ENCODE data around the gene ANO6.
"Not testable (repeated sequence)": the region's sequence is repeated elsewhere in the genome, so short reads cannot be mapped to it uniquely, and the experiment has no call there.

Gene ANO6

GRCh38 chr12:45314770-45315169 lies 98.9 kb downstream of the ANO6 start:
- DNase-seq, result no peak

GRCh38 chr12:45315462-45315861 lies 99.6 kb downstream of the ANO6 start:
- DNase-seq, result no peak

- DNase-seq, result not testable (repeated sequence)
Measured at GRCh38 chr12:45317261-45317660, 101.4 kb downstream of the ANO6 start.

GRCh38 chr12:45322810-45323209 lies 106.9 kb downstream of the ANO6 start:
- no peak for DNase-seq

GRCh38 chr12:45324391-45324790 lies 108.5 kb downstream of the ANO6 start:
- DNase-seq, result no peak

GRCh38 chr12:45326358-45326975 lies 110.6 kb downstream of the ANO6 start:
- DNase-seq, result no peak

DNA sequence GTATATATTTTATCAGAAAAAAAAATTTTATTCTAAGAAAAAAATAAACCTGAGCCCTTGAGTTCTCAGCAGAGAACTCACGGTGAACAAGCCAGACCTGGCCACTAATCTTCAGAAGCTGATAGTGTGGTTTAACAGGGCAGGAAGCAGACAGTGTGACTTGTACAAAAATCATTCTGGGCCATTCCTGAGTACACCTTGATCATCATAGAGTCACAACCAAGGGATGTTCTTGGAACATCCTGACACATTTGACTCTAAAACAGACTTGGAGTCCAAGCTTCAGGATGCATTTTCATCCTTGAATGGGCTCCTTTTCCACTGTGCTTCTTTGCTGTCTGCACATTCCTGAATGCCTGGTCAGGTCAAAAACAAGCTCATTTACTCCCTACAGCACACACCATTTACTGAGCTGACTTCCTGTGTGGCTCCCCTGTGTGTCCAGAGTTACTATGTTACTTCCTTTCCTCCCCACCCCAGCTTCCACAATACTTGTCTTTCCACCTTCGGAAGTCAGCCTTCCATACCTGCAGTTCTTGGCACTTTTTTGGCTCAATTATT lies 112.0 kb downstream of the ANO6 start:
- DNase-seq, result no peak

GRCh38 chr12:45329238-45329637 lies 113.3 kb downstream of the ANO6 start:
- no peak for DNase-seq

DNA sequence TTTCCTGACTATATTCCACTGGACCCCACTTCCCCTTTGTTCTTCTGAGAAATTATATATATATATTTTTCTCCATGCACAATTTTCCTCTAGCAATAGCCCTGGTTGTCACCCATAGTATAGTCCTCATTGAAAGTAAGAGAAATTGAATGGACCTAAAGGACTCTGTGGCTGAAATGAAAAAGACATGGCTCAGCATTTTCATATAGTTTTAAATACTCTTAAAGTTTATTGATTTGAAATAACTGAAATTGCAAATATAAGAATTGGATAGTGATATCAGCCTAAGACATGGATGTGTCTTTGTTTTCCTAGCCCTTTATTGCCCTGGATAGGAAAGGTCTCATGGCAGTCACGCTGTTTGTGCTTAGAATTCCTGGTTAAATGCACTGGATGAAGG lies 113.8 kb downstream of the ANO6 start:
- DNase-seq, result no peak

DNA sequence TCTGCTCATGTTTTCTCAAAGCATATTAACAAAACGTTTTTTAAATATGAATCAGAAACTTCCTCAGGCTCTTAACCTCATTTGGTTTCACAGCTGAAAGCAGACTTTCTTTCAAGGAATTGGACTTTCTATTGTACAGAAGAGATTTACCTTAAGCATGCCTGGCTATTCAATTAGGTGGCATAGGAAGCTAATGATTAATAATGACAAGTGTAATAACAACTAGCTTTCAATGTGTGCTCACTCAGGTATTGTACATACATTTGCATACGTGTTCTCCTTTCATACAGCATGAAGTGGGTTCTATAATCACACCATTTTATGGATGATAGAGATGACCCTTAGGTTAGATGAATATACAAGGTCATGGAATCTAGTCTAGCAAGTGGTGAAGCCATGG lies 115.7 kb downstream of the ANO6 start:
- DNase-seq, result no peak

- DNase-seq, result no peak
Measured at GRCh38 chr12:45334396-45334795, 118.5 kb downstream of the ANO6 start.

GRCh38 chr12:45336331-45336730 lies 120.4 kb downstream of the ANO6 start:
- DNase-seq, result no peak

DNA sequence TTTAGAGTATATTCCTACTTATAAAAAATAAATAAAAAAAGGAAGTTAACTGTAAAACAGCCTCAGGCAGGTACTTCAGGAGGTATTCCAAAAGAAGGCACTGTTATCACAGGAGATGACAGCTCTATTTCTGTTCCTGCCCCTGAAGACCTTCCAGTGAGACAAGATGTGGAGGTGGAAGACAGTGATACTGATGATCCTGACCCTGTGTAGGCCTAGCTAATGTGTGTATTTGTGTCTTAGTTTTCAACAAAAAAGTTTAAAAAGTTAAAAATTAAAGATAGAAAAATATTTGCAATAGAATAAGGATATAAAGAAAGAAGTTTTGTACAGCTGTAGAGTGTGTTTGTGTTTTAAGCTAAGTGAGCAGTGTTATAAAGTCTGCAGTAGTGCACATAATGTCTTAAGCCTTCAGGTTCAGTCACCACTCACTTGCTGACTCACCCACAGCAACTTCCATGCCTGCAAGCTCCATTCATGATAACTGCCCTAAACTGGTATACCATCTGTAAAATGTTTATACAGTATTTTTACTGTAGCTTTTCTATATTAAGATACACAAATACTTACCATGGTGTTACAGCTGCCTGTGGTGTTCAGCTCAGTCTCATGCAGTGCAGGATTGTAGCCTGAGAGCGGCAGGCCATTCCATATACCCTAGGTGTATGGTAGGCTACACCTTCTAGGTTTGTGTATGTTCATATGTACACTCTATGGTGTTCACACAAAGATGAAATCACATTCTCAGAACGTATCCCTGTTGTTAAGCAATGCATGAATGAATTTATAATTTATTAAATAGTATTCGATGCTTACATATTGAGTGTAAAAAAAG lies 121.1 kb downstream of the ANO6 start:
- DNase-seq, result no peak

- DNase-seq, result no peak
Measured at GRCh38 chr12:45337835-45338234, 121.9 kb downstream of the ANO6 start.

- no peak for DNase-seq
Measured at GRCh38 chr12:45338272-45338671, 122.4 kb downstream of the ANO6 start.

GRCh38 chr12:45339035-45339434 lies 123.1 kb downstream of the ANO6 start:
- no peak for DNase-seq

DNA sequence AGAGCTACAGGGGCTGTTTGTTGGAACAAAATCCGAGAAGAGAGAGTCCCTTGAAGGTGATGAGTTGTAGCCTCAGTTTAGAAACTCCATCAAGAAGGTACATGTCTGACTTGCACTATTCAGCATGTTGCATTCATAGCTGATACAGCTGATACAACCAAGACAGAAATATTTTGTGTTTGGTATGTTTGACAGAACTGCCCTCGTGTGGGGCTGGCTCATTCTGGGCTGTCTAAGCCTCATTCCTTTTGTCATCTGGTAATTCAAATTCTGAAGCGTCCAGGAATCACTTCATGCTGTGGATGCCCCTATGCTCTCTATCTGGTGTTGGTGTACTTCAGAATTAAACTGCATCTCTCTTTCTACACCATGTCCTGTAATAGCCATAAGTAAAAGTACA lies 126.3 kb downstream of the ANO6 start:
- no peak for DNase-seq

DNA sequence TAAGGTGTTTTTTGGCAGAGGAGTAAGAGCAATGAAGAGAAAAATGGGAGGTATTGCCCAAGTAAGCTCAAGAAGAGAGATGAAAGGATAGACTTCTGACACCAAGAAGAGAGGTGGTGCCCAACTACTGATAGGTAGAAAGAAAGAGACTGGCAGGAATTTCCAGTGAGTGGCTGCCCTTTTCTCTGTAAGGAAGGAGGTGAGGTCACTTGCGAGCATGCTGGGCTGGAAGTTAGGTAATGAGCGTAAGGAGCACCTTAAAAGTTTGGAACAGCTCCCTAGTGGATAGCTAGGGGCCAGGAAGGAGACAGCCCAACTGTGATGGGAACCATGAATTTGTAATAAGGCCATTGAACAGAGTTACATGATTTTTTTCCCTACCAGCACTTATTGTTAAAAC lies 127.0 kb downstream of the ANO6 start:
- DNase-seq, result no peak

GRCh38 chr12:45343269-45344051 lies 127.6 kb downstream of the ANO6 start:
- no peak for DNase-seq

DNA sequence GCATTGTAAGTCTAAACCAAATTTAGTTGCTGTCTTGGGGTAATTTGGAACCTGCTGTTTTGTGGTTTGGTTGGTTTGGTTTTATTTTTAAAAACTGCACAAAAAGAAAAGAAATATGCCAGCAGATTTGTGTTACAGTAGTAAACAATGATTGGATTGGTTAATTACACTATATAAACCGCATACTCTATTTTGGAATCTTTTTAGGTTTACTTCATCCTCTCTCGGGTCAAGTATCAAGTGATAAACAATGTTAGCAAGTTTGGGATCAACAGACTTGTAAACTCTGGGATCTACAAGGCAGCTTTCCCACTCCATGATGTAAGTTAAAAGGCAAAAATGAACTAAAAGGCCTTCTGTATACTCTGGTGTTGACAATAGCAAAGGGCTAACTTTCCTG lies 132.4 kb downstream of the ANO6 start:
- DNase-seq, result no peak

DNA sequence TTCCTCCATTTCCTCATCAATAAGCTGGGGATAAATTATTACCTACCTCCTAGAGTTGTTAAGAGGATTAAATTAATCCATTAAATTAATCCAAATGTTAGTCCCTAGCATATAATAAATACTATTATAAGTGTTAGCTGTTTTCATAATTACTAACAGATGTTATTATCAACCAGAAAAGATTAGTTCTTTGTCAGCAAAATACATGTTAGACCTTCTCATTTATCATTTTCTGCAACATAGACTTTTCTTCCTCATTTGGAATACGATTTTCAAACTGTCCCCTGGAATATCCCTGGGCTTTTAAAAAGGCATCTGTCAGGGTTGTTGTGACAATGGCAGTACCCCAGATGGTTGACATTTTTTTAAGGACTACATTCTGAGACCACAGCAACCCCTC lies 133.1 kb downstream of the ANO6 start:
- no peak for DNase-seq

GRCh38 chr12:45349916-45350315 lies 134.0 kb downstream of the ANO6 start:
- no peak for DNase-seq

GRCh38 chr12:45350861-45351260 lies 135.0 kb downstream of the ANO6 start:
- no peak for DNase-seq

Data from central memory CD4-positive, alpha-beta T cell (primary cell).